GM15510 (cell line): ENCODE measurements around the gene SIK3.
A peak's percentile ranks its signal among the peaks of the same experiment; 100 is the strongest.

Experiments
- POLR2A ChIP-seq: IDR thresholded peaks from 3 replicates; pipeline ENCODE4 v1.6.1; 2011; ENCODE audit warnings: borderline replicate concordance; ENCODE audit not compliant: insufficient read length; ENCODE audit errors: extremely low read depth

SIK3 gene

GRCh38 chr11:116836632-116836991, 261.6 kb downstream of the SIK3 start:
- no peak for TF ChIP-seq POLR2A

- TF ChIP-seq POLR2A: peak; percentile 42
These were observed 262.2 kb downstream of the SIK3 start for GRCh38 chr11:116835791-116836631.

- TF ChIP-seq POLR2A: no peak
These were observed 263.0 kb downstream of the SIK3 start for GRCh38 chr11:116835042-116835772.

- no peak for TF ChIP-seq POLR2A
These were observed 264.3 kb downstream of the SIK3 start for GRCh38 chr11:116833816-116834534.

- no peak for TF ChIP-seq POLR2A
These were observed 264.8 kb downstream of the SIK3 start for GRCh38 chr11:116833491-116833815.

- no peak for TF ChIP-seq POLR2A
These were observed 265.6 kb downstream of the SIK3 start for GRCh38 chr11:116832350-116833290.

- no peak for TF ChIP-seq POLR2A
These were observed 266.4 kb downstream of the SIK3 start for GRCh38 chr11:116831790-116832349.

- TF ChIP-seq POLR2A: no peak
These were observed 267.9 kb downstream of the SIK3 start for GRCh38 chr11:116830184-116830912.

GRCh38 chr11:116829525-116830183, 268.6 kb downstream of the SIK3 start, which contains the start of gene APOC3:
APOC3 (plus strand) TSS chr11:116829907; CDS start chr11:116830583, 676 bp downstream.
- no peak for TF ChIP-seq POLR2A

GRCh38 chr11:116828632-116829524, 269.4 kb downstream of the SIK3 start:
- TF ChIP-seq POLR2A: no peak

GRCh38 chr11:116827461-116827860, 270.8 kb downstream of the SIK3 start:
- TF ChIP-seq POLR2A: no peak

GRCh38 chr11:116826751-116827431, 271.3 kb downstream of the SIK3 start:
- TF ChIP-seq POLR2A: no peak
